Sigmoid colon (tissue), 7 donors: ENCODE data around the gene FOXQ1. TPM values are rescaled to one million over a fixed set of nuclear protein-coding genes. Genes with fewer than 3 reads are reported as not detected.

Source experiments
- DNase-seq: peaks from one replicate; pipeline ENCODE4 v3.0.0-alpha.2; 2019
- H3K27ac ChIP-seq, 4 donors: fragments of 200-600 bp; sonication (generic); one replicate each; pipeline ENCODE4 v1.5.1; 2016 to 2019; ENCODE audit warnings: mild to moderate bottlenecking in 1 of 4
- H3K27me3 ChIP-seq, 3 donors: fragments of 200-600 bp; sonication (generic); one replicate each; pipeline ENCODE4 v1.5.1; 2019; ENCODE audit warnings: mild to moderate bottlenecking in 1 of 3
- H3K36me3 ChIP-seq, 4 donors: fragments of 200-600 bp; sonication (generic); one replicate each; pipeline ENCODE4 v1.5.1; 2016 to 2019
- H3K4me1 ChIP-seq, 4 donors: fragments of 200-600 bp; sonication (generic); one replicate each; pipeline ENCODE4 v1.5.1; 2017 to 2019
- H3K4me3 ChIP-seq, 4 donors: fragments of 200-600 bp; sonication (generic); one replicate each; pipeline ENCODE4 v1.5.1; 2017 to 2019; ENCODE audit warnings: mild to moderate bottlenecking in 2 of 4, moderate library complexity in 1 of 4
- H3K9me3 ChIP-seq, 4 donors: fragments of 200-600 bp in 3 of 4; sonication (generic) in 3 of 4; one replicate each; pipeline versions ENCODE4 v1.5.1 to v1.6.1; 2013 to 2019
- EP300 ChIP-seq, 4 donors: sonication (generic); formaldehyde crosslinking; IDR thresholded peaks; one replicate each; pipeline ENCODE4 v1.6.1; 2017; ENCODE audit warnings: antibody characterized with exemption in 4 of 4
- POLR2AphosphoS5 ChIP-seq, 4 donors: sonication (generic); formaldehyde crosslinking; IDR thresholded peaks; one replicate each; pipeline ENCODE4 v1.6.1; 2017; ENCODE audit warnings: antibody characterized with exemption in 4 of 4
- WGBS, 2 donors: extraction: QIAGEN DNeasy Blood & Tissue Kit; methylation state at CpG; one replicate each; pipeline ENCODE4 v1.1.7; 2013; 5-methylcytosine and 5-hydroxymethylcytosine counted together
- intact Hi-C: fragments of 100-400 bp; cut with DNase I; formaldehyde crosslinking; loops from one replicate; pipeline ENCODE4 v1.15.1; 2023
- polyA plus RNA-seq, 3 donors: library from polyadenylated mRNA; stranded (reverse); fragments of 200-250 nt; gene quantifications; one replicate each; pipeline ENCODE4 v1.2.3, GENCODE V29; 2013
- total RNA-seq, 4 donors: library from RNA; depleted of rRNA; stranded (reverse); fragments of >200 nt; gene quantifications; one replicate each; pipeline ENCODE4 v1.1.0, GENCODE V29; 2016
- donor health status: healthy with polysubstance abuse.
- donor health status: Bipolar disorder and iron deficiency.
- donor health status: healthy.

Gene FOXQ1
- total and polyA plus RNA-seq, 7 donors, result 0.33 to 0.60 (median 0.34) TPM; not detected in 4

DNA sequence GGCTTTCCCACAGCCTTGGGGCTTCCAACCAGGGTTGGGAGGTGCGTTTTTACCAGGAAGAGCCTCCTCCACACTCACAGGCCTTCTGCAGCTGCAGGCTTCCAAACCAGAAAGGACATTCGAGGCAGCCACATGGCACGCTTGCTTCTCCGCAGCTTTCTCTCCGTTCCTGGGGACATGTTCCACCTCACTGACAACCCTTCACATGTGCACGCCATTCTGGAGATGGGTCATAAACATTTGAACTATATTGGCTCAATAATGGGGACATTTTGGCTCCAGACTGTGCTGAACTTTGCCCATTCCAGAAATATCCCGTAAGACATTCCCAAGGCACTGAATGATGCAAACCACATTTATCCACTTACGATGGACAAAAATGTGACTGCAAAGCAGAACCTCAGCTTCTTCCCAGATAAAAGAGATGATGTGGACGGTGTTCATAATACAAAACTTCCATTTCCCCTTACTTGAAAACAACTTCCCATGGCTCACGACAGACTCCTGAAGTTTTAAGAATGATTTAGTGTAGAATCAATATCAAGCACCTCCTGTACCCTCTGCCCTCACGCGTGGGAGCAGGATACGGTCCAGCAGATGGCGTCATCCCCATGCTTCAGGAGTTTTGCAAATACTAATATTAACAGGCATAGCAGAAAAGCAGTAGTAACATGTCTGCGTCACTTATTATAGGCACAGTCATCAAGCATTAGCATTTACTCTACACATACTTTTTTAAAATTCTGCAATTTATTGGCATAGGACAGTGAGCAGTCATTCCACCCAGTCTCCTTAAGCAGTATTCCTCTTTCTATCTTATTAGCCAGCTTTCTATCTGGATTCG is 52.1 kb downstream of the FOXQ1 start:
- peak; percentile 72 for DNase-seq
- H3K9me3 ChIP-seq, result no peaks in the 10 kb centered on the region
- H3K4me3 ChIP-seq, result no peak overlapping the region
- TF ChIP-seq EP300 (IDR thresholded peaks at IDR 0.05) (no peak), POLR2AphosphoS5 (IDR thresholded peaks at IDR 0.05) (peak in 3 of 4 donors; percentile 15 to 30 (median 29))
- WGBS, 2 donors, result 45 to 49% methylated on average over 16 of the region's 16 CpGs
- intact Hi-C loops, result no loop called here
- H3K4me1 ChIP-seq, result peaks cover 0 to 14% (median 12%) of the 10 kb centered on the region in 4 donors
- no peaks in the 10 kb centered on the region for H3K36me3 ChIP-seq
- H3K27me3 ChIP-seq, result no peaks in the 10 kb centered on the region
- H3K27ac ChIP-seq, result peak overlapping the region; percentile 40 to 79 (median 46)

Other genes starting within 250 kb of the FOXQ1 start
- 10 to 100 TPM; 18.2 to 37.8 (median 27.3) TPM for gene FOXF2, start 77.5 kb downstream of the FOXQ1 start, total RNA-seq
- 1 to 10 TPM; 3.5 to 6.7 (median 4.8) TPM for gene FOXF2, start 77.5 kb downstream of the FOXQ1 start, polyA plus RNA-seq